Sciatic nerve (tissue), 2 donors: ENCODE results near the gene SPEM1. TPM values are rescaled to one million over a fixed set of nuclear protein-coding genes. Genes with fewer than 3 reads are reported as not detected.

Source experiments
- ATAC-seq: fragments of 200-7000 bp; cut with Tn5 transposase; one replicate; pipeline ENCODE4 v1.9.1; 2020; ENCODE audit warnings: mild to moderate bottlenecking, moderate library complexity
- DNase-seq: peaks from one replicate; pipeline ENCODE4 v3.0.0-alpha.2; 2020; ENCODE audit warnings: low spot score
- intact Hi-C: fragments of 100-400 bp; cut with DNase I; formaldehyde crosslinking; loops from one replicate; pipeline ENCODE4 v1.14.2; 2022
- total RNA-seq: library from RNA; stranded (reverse); fragmentation: NEBNext Ultra II Directional; extraction: Animal tissue kit (Norgen Biotek cat#: 25700); gene quantifications from one replicate; pipeline ENCODE4 v1.2.1, GENCODE V29; 2021
- donor health status: DM: no; HTN: no; CAD: no.
- donor health status: DM: no; HTN: no; CAD: no.

Gene SPEM1
- not detected for total RNA-seq

- ATAC-seq = no peak
- intact Hi-C loops = no loop called here
- no peak for DNase-seq
These were observed at the start of gene SPEM1 for GRCh38 chr17:7419819-7420610. Gene SPEM1, plus strand, starts transcription at chr17:7420324. Its CDS starts 61 bp downstream, at chr17:7420385.

DNA sequence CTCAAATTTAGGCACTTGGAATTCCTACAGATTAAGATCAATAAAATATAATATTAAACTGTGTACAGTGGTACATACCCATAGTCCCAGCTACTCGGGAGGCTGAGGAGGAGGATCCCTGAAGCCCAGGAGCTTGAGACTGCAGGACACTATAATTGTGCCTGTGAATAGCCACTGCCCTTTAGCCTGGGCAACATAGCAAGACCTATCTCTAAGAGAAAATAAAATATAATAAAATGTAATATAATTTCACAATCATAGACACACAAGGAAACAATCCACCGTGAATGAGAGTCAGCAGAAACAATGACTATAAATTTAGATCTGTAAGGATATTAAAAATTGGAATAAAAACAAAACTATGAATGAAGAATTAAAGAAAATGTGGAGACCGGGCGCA is 49.3 kb upstream of the SPEM1 start:
- no peak for ATAC-seq
- DNase-seq = no peak
- intact Hi-C loops = no loop called here

DNA sequence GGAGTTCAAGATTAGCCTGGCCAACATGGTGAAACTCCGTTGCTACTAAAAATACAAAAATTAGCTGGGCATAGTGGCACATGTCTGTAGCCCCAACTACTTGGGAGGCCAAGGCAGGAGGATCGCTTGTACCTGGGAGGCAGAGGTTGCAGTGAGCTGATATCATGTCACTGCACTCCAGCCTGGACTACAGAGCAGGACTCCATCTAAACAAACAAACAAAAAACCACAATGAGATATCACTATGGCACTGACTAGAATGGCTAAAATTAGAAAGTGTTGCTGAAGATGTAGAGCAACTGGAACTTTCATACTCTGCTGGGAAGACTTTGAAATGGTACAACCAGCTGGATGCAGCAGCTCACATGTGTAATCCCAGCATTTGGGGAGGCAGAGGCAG is 45.8 kb upstream of the SPEM1 start:
- intact Hi-C loops = no loop called here
- no peak for ATAC-seq
- DNase-seq = no peak

DNA sequence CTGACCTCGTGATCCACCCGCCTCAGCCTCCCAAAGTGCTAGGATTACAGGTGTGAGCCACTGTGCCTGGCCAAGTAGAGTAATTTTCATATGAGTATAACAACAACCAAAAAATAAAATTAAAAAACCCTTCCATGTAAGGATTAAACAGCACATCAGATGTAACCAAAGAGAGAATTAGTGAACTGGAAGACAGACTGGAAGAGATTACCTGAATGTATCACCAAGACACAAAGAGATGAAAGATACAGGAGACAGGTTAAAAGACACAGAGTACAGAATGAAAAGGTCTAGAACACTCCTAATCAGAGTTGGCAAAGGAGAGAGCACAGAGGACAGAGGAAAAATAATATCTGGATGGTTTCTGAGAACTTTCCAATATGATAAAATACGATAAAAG is 41.0 kb upstream of the SPEM1 start:
- intact Hi-C loops = no loop called here
- ATAC-seq (no peak), DNase-seq (no peak)

GRCh38 chr17:7380321-7380720 is 39.8 kb upstream of the SPEM1 start:
- ATAC-seq (no peak), DNase-seq (no peak)
- intact Hi-C loops = no loop called here

DNA sequence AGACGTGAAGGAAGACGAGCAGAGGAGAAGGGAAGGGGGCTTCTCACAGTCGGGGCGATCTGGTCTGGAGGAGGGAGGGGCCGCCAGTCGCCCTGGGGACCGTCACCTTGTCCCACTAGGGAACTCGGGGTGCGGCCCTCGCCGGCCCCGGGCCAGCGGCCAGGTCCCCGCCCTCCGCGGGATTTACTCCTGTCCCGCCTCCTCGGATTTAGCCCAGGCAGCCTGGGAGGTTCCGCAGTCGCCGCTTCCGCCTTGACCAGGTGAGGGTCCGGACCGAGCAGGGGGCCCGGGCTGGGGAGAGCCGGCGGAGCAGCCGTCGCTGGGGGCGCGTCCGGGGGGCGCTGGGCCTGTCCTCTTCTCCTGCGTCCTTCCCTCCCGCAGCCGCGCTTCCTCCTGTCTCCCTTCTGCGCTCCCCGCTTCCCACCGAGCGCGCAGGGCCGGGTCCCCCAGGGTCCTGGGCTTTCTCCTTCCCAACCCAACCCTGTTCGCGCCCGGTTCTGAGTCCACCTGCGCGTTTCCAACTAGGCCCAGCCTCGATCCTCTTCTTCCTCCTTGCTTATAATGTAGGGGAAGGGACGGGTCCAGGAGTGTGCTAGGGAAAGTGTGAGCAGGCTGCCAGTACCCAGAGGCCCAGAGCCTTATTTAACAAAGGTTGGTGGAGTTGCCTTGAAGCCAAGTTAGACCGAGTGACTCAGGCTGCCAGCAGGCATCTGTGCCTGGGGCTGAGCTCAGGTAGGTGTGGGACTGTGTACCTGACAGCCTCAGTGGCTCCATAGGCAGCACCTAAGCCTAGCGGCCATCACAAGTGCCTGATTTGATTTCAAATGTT is 39.1 kb upstream of the SPEM1 start, which contains the start of gene TNK1:
Gene TNK1, plus strand, starts transcription at position 235 of the 829 bp plus-strand sequence. CDS start 1,838 bp downstream, outside the sequence.
- ATAC-seq (peak; percentile 38), DNase-seq (peak; percentile 71)
- intact Hi-C loops = no loop called here

DNA sequence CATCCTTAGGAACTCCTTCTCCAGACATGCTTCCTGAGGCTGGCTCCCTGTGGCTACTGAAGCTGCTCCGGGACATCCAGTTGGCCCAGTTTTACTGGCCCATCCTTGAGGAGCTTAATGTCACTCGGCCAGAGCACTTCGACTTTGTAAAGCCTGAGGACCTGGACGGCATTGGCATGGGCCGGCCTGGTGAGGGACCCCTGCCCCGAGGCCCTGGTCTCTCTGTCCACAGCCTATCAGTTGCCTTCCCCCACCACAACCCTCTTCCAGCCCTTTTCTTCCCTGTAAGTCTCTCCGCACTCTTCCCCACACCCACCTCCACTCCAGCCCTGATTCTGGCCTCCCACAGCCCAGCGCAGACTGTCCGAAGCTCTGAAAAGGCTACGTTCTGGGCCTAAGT is 37.2 kb upstream of the SPEM1 start:
- intact Hi-C loops = no loop called here
- DNase-seq = no peak
- no peak for ATAC-seq

GRCh38 chr17:7383371-7383741 is 36.8 kb upstream of the SPEM1 start:
- intact Hi-C loops = no loop called here
- peak; percentile 5 for ATAC-seq
- no peak for DNase-seq

- ATAC-seq (peak; percentile 80), DNase-seq (no peak)
- intact Hi-C loops = no loop called here
These were observed 36.2 kb upstream of the SPEM1 start for GRCh38 chr17:7383742-7384488.

DNA sequence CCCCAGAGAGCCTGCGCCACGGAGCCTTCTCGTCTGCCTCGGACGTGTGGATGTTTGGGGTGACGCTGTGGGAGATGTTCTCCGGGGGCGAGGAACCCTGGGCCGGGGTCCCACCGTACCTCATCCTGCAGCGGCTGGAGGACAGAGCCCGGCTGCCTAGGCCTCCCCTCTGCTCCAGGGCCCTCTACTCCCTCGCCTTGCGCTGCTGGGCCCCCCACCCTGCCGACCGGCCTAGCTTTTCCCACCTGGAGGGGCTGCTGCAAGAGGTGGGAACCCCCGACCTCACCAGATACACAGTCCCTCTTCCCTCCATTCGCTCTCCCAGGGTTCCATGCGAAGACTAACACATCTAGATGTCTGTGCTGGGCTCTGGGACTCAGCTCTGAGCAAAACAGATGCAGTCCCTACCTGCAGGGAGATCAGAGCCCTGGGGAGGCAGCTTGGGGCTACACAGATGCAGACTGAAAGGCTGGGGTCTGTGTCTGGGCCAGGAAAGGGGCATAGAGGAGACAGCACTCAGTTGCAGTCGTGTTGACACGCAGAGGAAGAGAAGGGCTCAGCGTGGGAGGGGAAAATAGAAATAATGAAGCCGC is 35.5 kb upstream of the SPEM1 start:
- ATAC-seq (no peak), DNase-seq (no peak)
- intact Hi-C loops = no loop called here

- intact Hi-C loops = no loop called here
- DNase-seq = no peak
- ATAC-seq = no peak
These were observed 31.3 kb upstream of the SPEM1 start for GRCh38 chr17:7388856-7389255.

DNA sequence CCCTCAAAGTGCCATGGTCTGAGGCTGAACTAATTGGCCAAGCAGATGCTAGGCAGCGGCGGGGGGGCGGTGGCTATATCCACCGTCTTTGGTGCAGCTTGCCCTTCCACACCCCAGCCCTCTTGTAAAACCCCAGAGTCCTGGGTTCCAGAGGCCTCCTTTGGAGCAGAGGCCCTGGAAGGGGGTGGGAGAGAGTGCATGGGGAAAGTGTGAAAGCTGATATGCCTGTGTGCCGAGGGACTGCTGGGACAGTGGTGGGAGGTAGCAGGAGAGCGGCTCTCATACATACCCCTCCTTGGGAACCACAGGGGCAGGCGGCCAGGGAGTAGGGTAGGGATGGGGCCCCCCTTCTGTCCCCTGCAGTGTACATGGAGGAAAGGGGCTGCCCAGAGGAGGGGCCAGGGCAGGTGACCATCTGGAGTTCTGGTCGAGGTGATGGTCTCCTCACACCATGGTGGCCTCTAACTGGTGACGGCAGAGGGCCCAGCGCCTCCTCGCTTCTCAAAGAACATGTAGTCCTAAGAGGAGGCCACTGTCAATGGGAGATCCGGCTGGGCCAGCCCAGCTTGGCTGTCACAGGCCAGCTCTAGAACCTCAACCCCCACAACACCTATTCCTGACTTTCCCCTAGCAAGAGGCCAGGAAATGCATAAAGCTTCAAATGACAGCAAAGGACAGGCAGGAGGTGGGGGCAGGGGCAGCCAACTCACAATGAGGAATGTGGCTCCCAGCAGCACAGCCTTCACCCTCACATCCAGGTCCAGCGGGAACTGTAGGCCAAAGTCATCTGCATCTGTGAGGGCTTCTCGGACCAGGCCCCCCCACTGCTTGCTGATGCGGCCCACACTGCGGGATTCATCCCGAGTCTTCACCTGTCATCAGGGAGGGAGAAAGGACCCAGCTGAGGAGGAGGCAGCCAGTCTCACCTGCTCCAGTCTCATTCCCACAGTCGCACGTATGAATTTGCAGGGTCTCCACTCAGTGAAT is 29.9 kb upstream of the SPEM1 start:
- DNase-seq = no peak
- intact Hi-C loops = no loop called here
- no peak for ATAC-seq

DNA sequence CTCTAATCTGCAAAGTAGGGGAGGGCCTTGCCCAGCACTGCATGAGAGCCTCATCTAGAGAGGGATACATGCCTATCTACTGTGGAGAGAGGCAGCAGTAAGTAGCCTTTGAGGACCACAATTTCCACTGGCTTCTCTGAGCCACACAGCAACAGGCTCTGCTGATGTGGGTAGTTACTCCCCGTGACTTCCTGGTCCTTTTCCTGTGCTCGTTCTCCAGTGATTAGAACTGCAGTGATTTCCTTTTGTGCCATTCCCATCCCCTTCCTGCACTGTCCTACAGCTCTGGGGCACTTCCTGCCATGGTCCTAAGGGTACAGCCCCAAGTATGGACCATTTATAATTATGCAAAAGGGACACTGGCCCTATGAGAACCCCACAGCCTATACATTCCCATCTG is 28.8 kb upstream of the SPEM1 start:
- ATAC-seq = no peak
- no peak for DNase-seq
- intact Hi-C loops = no loop called here

DNA sequence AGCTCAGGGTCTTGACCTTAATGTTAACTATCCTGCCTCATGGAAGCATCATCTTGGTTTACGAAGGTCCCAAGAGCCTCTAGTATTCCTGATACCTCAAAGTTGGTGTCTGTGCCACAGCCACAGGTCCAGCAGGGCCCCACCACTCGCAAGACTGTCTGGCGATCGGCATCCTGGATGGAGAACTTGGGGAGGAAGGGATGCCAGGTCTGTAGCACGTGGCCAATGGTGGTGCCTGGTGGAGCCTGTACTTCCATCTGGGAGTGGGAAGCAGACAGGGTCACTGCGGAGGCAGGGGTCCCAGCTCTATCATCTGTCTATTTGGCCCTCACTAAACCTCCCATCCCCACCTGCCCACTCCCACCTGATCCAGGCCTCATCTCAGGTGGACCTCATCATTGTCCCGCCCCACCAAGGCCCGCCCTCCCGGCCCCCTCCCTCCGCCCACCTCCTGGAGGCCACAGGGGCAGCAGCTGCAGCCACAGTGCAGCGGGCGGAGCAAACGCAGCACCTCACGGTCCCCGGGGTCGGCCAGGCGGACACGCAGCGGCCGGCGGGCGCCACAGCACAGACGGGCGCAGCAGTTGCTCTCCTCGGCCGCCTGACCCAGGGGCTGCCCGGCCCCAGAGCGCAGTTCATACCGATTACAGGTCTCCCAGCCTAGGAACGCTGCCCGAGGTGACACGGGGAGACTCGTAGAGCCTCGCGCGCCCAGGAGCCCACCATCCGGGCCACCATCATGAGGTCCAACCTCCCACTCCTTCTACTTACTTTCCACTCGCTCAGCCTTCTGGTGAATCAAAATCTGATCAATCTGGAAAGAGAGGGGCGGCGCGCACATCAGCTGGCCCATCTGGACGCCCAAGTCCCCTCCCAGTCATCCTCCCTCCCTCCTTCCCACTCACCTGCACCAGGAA is 27.2 kb upstream of the SPEM1 start:
- DNase-seq = no peak
- intact Hi-C loops = no loop called here
- ATAC-seq = no peak

DNA sequence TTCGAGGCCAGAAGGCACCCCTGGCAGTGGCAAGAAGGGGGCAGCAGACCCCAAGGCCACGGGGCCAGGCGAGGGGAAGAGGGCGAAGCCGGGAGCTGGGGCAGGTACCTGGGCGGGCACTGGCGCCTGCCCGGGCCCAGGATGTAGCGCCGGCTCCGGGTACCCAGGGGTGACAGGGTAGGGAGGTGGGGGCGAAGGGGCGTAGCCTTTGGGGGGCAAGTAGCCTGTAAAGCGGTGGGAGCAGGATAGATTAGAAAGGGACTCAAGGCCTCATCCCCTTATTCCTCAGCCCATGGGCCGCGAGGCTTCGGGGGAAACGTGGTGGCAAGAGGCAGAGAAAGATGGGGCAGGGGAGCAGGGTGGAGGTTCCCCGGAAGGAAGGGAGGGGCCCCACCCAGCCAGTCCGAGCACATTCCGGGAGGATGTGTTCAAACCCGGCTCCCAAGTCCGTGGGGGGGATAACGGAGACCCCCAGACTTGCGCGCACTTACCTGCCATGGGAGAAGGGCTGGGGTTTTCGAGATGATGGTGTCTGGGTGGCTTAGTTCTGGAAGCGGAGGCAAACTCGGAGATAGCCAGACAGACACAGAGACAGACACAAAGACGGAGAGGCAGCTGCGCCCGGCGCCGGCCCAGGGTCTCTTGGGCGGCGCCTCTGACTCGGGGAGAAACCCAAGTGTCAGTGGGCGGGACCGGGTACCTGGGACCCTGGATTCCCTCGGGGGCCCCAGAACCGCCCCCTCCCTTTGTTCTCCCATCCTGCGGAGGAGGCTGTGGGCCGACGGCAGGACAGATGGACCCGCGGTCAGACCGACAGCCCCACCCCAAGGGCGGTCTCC is 26.3 kb upstream of the SPEM1 start:
- intact Hi-C loops = no loop called here
- peak; percentile 49 for ATAC-seq
- DNase-seq = no peak

DNA sequence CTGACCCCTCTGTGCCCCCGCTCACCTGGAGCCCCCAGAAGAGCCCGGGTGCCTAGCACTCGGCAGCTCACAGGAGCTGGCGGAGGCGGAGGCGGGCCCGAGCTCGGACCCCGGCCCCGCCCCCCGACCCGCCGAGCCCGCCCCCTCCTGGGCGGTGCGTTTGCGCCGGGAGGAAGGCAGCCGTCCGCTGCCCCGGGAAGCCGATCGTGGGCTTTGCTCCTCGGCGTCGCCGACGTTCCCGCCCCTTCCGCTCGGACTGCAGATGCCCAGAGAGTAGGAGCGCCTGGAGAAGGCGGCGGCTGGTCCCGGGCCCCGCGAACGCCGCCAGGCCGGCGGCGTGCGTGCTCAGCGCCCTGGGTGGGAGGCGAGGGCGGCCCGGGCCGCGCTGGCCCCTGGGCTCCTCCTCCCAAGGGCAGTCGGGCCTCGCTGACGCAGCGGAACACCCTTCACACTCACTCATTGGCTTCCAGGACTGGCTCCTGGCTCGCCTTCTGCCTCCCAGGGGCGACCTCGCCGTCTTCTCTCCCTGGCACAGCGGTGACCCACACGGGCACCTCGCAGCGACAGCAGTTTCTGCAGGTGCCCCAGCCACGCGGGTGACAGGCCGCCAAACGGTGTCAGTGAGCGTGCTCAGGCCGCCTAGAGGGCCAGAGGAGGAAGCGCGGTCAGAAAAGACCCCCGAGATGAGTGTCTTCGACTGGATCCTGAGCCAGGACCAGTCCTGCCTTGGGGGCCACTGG is 25.5 kb upstream of the SPEM1 start, which contains the start of gene PLSCR3:
Gene PLSCR3, minus strand, starts transcription at position 74 of the 740 bp plus-strand sequence. CDS start 415 bp downstream, outside the sequence.
- ATAC-seq = peak; percentile 93
- DNase-seq = peak; percentile 93
- intact Hi-C loops = no loop called here
